ENCODE measurements around the gene DOCK8.
A peak's percentile ranks its signal among the peaks of the same experiment; 100 is the strongest.
"Not testable (repeated sequence)": the region's sequence is repeated elsewhere in the genome, so short reads cannot be mapped to it uniquely, and the experiment has no call there.

The DOCK8 gene

GRCh38 chr9:372128-372527, 157.5 kb downstream of the DOCK8 start:
- DNase-seq = no peak

GRCh38 chr9:373759-374206, 159.1 kb downstream of the DOCK8 start:
- no peak for DNase-seq

GRCh38 chr9:374736-375135, 160.1 kb downstream of the DOCK8 start:
- DNase-seq = no peak

- no peak for DNase-seq
These were observed 161.4 kb downstream of the DOCK8 start for GRCh38 chr9:376115-376514.

GRCh38 chr9:378263-378662, 163.6 kb downstream of the DOCK8 start:
- no peak for DNase-seq

GRCh38 chr9:382383-382782, 167.7 kb downstream of the DOCK8 start:
- no peak for DNase-seq

GRCh38 chr9:385818-386398, 171.2 kb downstream of the DOCK8 start:
- peak; percentile 53 for DNase-seq

GRCh38 chr9:389159-389558, 174.5 kb downstream of the DOCK8 start:
- DNase-seq = no peak

GRCh38 chr9:389758-390157, 175.1 kb downstream of the DOCK8 start:
- DNase-seq = no peak

- DNase-seq = no peak
These were observed 177.6 kb downstream of the DOCK8 start for GRCh38 chr9:392077-392804.

- no peak for DNase-seq
These were observed 179.8 kb downstream of the DOCK8 start for GRCh38 chr9:394347-395052.

GRCh38 chr9:396396-396795, 181.7 kb downstream of the DOCK8 start:
- no peak for DNase-seq

- no peak for DNase-seq
These were observed 183.4 kb downstream of the DOCK8 start for GRCh38 chr9:398085-398484.

- no peak for DNase-seq
These were observed 186.6 kb downstream of the DOCK8 start for GRCh38 chr9:401223-401622.

GRCh38 chr9:404234-404633, 189.6 kb downstream of the DOCK8 start:
- no peak for DNase-seq

GRCh38 chr9:405341-405740, 190.7 kb downstream of the DOCK8 start:
- no peak for DNase-seq

- DNase-seq = no peak
These were observed 192.4 kb downstream of the DOCK8 start for GRCh38 chr9:406886-407654.

GRCh38 chr9:409655-410054, 195.0 kb downstream of the DOCK8 start:
- DNase-seq = not testable (repeated sequence)

- DNase-seq = no peak
These were observed 199.9 kb downstream of the DOCK8 start for GRCh38 chr9:414595-414994.

- DNase-seq = no peak
These were observed 205.0 kb downstream of the DOCK8 start for GRCh38 chr9:419571-420171.

- no peak for DNase-seq
These were observed 207.2 kb downstream of the DOCK8 start for GRCh38 chr9:421896-422295.

GRCh38 chr9:426264-426663, 211.6 kb downstream of the DOCK8 start:
- no peak for DNase-seq

GRCh38 chr9:426976-427375, 212.3 kb downstream of the DOCK8 start:
- no peak for DNase-seq
